SK-N-MC (cell line): ENCODE data around the gene GOLT1A.

Experiments
- EZH2 ChIP-seq: fragments of 200-600 bp; sonication (generic); IDR thresholded peaks from one replicate; pipeline ENCODE4 v1.6.1; 2017; ENCODE audit warnings: antibody characterized with exemption
- FOXP2 ChIP-seq: optimal IDR thresholded peaks from 2 replicates; pipeline ENCODE3; 2011; ENCODE audit warnings: mild to moderate bottlenecking, moderate library complexity; ENCODE audit not compliant: insufficient read depth; ENCODE audit errors: extremely low read length, control extremely low read depth
- POLR2AphosphoS5 ChIP-seq: IDR thresholded peaks from 2 replicates; pipeline ENCODE4 v1.6.1; 2012; ENCODE audit warnings: mild to moderate bottlenecking, low read depth, low read length, borderline replicate concordance

- TF ChIP-seq POLR2AphosphoS5, result no peak
- TF ChIP-seq EZH2, result no peak
- no peak for TF ChIP-seq FOXP2
Measured at GRCh38 chr1:204151552-204152309, 62.1 kb downstream of the GOLT1A start, which contains the start of gene ETNK2.
